Fibroblast of lung (primary cell): ENCODE results near the gene HIP1R. TPM values are rescaled to one million over a fixed set of nuclear protein-coding genes. Genes with fewer than 3 reads are reported as not detected.

Experiments used
- DNase-seq, 2 donors: peaks; one replicate each; pipeline versions ENCODE4 v3.0.0 to v3.0.0-alpha.2; 2010; ENCODE audit warnings: low read depth in 2 of 2
- H2AFZ ChIP-seq: 2 replicates; pipeline ENCODE4 v1.5.1; 2012; ENCODE audit warnings: low read length, control low read depth, inconsistent platforms
- H3K27ac ChIP-seq: 2 replicates; pipeline ENCODE4 v1.5.1; 2011; ENCODE audit warnings: low read length, control low read depth; ENCODE audit not compliant: insufficient read depth
- H3K27me3 ChIP-seq: 2 replicates; pipeline ENCODE4 v1.5.1; 2011; ENCODE audit warnings: mild to moderate bottlenecking, low read length; ENCODE audit not compliant: control insufficient read depth, insufficient read depth
- H3K36me3 ChIP-seq: 2 replicates; pipeline ENCODE4 v1.5.1; 2011; ENCODE audit warnings: low read length; ENCODE audit not compliant: control insufficient read depth, insufficient read depth
- H3K4me1 ChIP-seq: 2 replicates; pipeline ENCODE4 v1.5.1; 2011; ENCODE audit warnings: low read length; ENCODE audit not compliant: control insufficient read depth, insufficient read depth; ENCODE audit errors: extremely low read depth
- H3K4me2 ChIP-seq: 2 replicates; pipeline ENCODE4 v1.5.1; 2011; ENCODE audit warnings: low read length, control low read depth; ENCODE audit not compliant: insufficient read depth; ENCODE audit errors: extremely low read depth
- H3K4me3 ChIP-seq, 4 experiments: fragments of 200-600 bp in 1 of 4; sonication (generic) in 1 of 4; replicated peaks in 1 of 4; 2 replicates each; pipeline ENCODE4 v1.5.1; 2011 to 2016; ENCODE audit warnings: low read length in 4 of 4, low read depth in 3 of 4, mild to moderate bottlenecking in 3 of 4, control low read depth in 2 of 4, inconsistent platforms in 1 of 4, mixed read lengths in 1 of 4; ENCODE audit not compliant: insufficient read depth in 1 of 4; ENCODE audit errors: control extremely low read depth in 1 of 4
- H3K79me2 ChIP-seq: 2 replicates; pipeline ENCODE4 v1.5.1; 2012; ENCODE audit warnings: mild to moderate bottlenecking, low read length, inconsistent platforms; ENCODE audit not compliant: control insufficient read depth, insufficient read depth
- H3K9ac ChIP-seq: 2 replicates; pipeline ENCODE4 v1.5.1; 2011; ENCODE audit warnings: mild to moderate bottlenecking, low read length, control low read depth; ENCODE audit not compliant: insufficient read depth
- H3K9me3 ChIP-seq: 2 replicates; pipeline ENCODE4 v1.5.1; 2012; ENCODE audit warnings: low read depth, low read length; ENCODE audit not compliant: control insufficient read depth, insufficient read depth
- H4K20me1 ChIP-seq: 2 replicates; pipeline ENCODE4 v1.5.1; 2011; ENCODE audit warnings: low read length; ENCODE audit not compliant: control insufficient read depth, insufficient read depth; ENCODE audit errors: extremely low read depth
- EZH2 ChIP-seq: IDR thresholded peaks from 2 replicates; pipeline ENCODE4 v1.5.1; 2012; ENCODE audit warnings: low read length, control low read depth, mild to moderate bottlenecking; ENCODE audit errors: missing control alignments
- polyA plus RNA-seq, 2 donors: library from polyadenylated mRNA; depleted of rRNA in 1 of 2; stranded (reverse) in 1 of 2; unstranded in 1 of 2; fragments of >200 nt; gene quantifications; 2 replicates each; pipeline ENCODE4 v1.2.1, GENCODE V29; 2011 to 2012; ENCODE audit warnings: missing spikeins in 1 of 2
- total RNA-seq: library from RNA; depleted of rRNA; stranded (reverse); fragments of >200 nt; gene quantifications from 2 replicates; pipeline ENCODE4 v1.2.1, GENCODE V29; 2014
- TF ChIP-seq, protein P1 (sequence below), 2 donors: IDR thresholded peaks in 1 of 2; conservative IDR thresholded peaks in 1 of 2; 1 replicate in 1 of 2; 2 replicates in 1 of 2; pipeline ENCODE4 v1.5.1; 2011 to 2012; ENCODE audit warnings: low read length in 2 of 2, control low read depth in 1 of 2, inconsistent platforms in 1 of 2, low read depth in 1 of 2, mild to moderate bottlenecking in 1 of 2

The HIP1R gene
- total and polyA plus RNA-seq, 2 donors (not counting 1 experiment from before 2014, with no cell fraction given): 3.4 to 21.3 TPM

DNA sequence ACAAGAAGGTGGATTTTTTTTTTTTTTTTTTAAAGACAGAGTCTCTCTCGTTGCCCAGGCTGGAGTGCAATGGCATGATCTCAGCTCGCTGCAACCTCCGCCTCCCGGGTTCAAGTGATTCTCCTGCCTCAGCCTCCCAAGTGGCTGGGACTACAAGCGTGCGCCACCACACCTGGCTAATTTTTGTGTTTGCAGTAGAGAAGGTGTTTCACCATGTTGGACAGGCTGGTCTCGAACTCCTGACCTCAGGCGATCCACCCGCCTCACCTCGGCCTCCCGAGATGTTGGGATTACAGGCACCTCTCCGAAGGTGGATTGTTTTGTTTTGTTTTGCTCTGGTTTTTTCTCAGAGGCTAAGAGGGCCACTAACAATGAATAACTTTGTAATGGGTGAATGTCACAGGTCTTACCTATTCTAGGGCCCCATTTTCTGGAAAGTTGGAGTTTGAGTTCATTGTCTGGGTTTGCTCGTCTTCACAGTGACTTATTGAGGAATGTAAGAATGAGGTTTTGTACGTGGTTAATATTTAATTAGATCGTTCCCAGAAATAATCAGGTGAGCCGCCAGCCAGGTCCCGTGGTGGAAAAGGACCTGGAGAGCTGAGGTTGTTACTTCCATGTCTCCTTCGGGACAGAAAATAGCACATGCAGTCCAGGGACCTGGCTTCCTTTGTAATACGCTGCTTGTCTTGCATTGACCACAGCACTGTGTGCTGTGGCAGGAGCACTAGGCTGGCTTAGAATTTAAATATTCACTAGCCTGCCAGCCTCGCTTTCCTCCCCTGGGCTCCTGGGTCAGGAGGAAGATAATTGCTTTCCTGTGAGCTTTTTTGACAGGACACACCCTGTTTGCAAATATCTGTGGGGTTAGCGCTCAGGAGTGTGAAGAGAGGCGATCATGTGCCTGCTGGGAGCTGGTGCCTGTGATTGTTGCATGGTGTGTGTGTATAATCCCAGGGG, 2.3 kb downstream of the HIP1R start:
- Histone ChIP-seq H2AFZ (no peak overlapping the region), H4K20me1 (no peaks in the 10 kb centered on the region), H3K9me3 (no peaks in the 10 kb centered on the region), H3K4me1 (peaks cover 18% of the 10 kb centered on the region), H3K27ac (no peak overlapping the region), H3K9ac (no peak overlapping the region), H3K4me3 (no peak overlapping the region), H3K4me2 (no peak overlapping the region), H3K79me2 (no peaks in the 10 kb centered on the region), H3K36me3 (no peaks in the 10 kb centered on the region), H3K27me3 (no peaks in the 10 kb centered on the region)
- no peak for DNase-seq
- TF ChIP-seq, protein P1, sequence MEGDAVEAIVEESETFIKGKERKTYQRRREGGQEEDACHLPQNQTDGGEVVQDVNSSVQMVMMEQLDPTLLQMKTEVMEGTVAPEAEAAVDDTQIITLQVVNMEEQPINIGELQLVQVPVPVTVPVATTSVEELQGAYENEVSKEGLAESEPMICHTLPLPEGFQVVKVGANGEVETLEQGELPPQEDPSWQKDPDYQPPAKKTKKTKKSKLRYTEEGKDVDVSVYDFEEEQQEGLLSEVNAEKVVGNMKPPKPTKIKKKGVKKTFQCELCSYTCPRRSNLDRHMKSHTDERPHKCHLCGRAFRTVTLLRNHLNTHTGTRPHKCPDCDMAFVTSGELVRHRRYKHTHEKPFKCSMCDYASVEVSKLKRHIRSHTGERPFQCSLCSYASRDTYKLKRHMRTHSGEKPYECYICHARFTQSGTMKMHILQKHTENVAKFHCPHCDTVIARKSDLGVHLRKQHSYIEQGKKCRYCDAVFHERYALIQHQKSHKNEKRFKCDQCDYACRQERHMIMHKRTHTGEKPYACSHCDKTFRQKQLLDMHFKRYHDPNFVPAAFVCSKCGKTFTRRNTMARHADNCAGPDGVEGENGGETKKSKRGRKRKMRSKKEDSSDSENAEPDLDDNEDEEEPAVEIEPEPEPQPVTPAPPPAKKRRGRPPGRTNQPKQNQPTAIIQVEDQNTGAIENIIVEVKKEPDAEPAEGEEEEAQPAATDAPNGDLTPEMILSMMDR (conservative IDR thresholded peaks at IDR 0.05 in 1 of 2, IDR thresholded peaks at IDR 0.05 in 1 of 2; ENCODE audit: low read depth in 1 of 2, low read length in 2 of 2): no peak
- no peak for TF ChIP-seq EZH2

DNA sequence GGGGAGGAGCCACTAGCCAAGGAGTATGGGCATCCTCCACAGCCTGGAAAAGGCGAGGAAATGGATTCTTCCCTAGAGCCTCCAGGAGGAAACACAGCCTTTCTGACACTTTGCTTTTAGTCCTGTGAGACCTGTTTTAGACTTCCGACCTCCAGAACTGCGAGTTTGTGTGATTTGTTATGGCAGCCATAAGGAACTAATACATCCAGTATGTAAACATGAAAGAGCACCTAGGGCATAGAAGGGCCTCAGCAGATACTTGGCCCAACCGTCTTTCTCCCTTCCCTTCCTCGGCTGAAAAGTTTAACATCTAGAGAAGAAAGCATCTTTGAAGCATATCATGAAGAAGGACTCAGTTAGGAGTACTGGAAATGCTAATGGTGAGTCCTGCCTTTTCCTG, 3.6 kb downstream of the HIP1R start:
- H3K9me3 ChIP-seq: no peaks in the 10 kb centered on the region
- no peaks in the 10 kb centered on the region for H3K79me2 ChIP-seq
- no peaks in the 10 kb centered on the region for H4K20me1 ChIP-seq
- H3K27ac ChIP-seq: no peak overlapping the region
- H2AFZ ChIP-seq: no peak overlapping the region
- no peak overlapping the region for H3K9ac ChIP-seq
- no peak overlapping the region for H3K4me2 ChIP-seq
- no peak for DNase-seq
- peaks cover 18% of the 10 kb centered on the region for H3K4me1 ChIP-seq
- H3K36me3 ChIP-seq: no peaks in the 10 kb centered on the region
- H3K4me3 ChIP-seq: no peak overlapping the region
- no peaks in the 10 kb centered on the region for H3K27me3 ChIP-seq
- TF ChIP-seq, protein P1 (conservative IDR thresholded peaks at IDR 0.05 in 1 of 2, IDR thresholded peaks at IDR 0.05 in 1 of 2; ENCODE audit: low read depth in 1 of 2, low read length in 2 of 2): no peak
- no peak for TF ChIP-seq EZH2

DNA sequence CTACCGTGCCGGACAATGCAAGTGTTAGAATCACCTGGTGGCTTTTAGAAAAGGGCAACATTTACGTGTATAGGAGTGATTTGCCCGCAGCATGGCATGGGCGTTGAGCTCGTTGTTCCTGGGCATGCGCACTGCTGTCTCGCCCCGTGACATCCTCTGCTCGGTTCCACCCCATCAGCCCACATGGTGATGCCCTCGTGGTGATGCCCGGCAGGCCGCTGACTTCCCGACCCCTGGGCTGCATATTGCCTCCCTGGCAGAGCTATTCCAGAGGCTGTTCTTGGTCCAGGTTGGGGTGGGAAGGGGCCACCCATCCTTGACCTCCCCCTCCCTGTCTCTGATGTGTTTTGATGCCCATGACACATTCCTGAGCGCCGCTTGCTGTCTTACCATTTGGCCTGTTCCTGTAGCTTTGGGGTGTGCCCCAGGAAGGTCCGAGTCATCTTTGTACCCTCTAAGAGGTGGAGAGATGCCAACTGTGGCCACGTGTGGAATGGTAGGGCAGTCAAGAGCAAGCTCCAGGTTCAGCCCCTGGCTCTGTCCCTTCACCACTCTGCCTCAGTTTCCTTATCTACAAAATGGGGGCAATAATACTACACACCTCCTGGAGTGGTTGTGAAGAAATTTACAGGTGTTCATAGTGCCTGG, 4.8 kb downstream of the HIP1R start:
- H3K27ac ChIP-seq: no peak overlapping the region
- H3K36me3 ChIP-seq: no peaks in the 10 kb centered on the region
- DNase-seq: no peak
- H3K4me2 ChIP-seq: no peak overlapping the region
- H2AFZ ChIP-seq: no peak overlapping the region
- H3K79me2 ChIP-seq: no peaks in the 10 kb centered on the region
- no peaks in the 10 kb centered on the region for H4K20me1 ChIP-seq
- H3K9me3 ChIP-seq: no peaks in the 10 kb centered on the region
- no peak overlapping the region for H3K4me3 ChIP-seq
- no peak overlapping the region for H3K9ac ChIP-seq
- peaks cover 13% of the 10 kb centered on the region for H3K4me1 ChIP-seq
- TF ChIP-seq, protein P1 (conservative IDR thresholded peaks at IDR 0.05 in 1 of 2, IDR thresholded peaks at IDR 0.05 in 1 of 2; ENCODE audit: low read depth in 1 of 2, low read length in 2 of 2): no peak
- no peak for TF ChIP-seq EZH2
- no peaks in the 10 kb centered on the region for H3K27me3 ChIP-seq
